DOHH2 (cell line): Measurements from ENCODE around the gene USH1C.

Experiments used
- CTCF ChIP-seq: fragments of 200-600 bp; sonication (generic); IDR thresholded peaks from one replicate; pipeline ENCODE4 v1.5.1; 2014; ENCODE audit warnings: antibody characterized with exemption, mild to moderate bottlenecking, low read depth, low read length; ENCODE audit not compliant: poor library complexity, severe bottlenecking
- EZH2phosphoT487 ChIP-seq: fragments of 200-600 bp; sonication (generic); IDR thresholded peaks from 2 replicates; pipeline ENCODE4 v1.6.1; 2017; ENCODE audit warnings: borderline replicate concordance, mild to moderate bottlenecking, antibody characterized with exemption, low read length, moderate library complexity, mixed read lengths

DNA sequence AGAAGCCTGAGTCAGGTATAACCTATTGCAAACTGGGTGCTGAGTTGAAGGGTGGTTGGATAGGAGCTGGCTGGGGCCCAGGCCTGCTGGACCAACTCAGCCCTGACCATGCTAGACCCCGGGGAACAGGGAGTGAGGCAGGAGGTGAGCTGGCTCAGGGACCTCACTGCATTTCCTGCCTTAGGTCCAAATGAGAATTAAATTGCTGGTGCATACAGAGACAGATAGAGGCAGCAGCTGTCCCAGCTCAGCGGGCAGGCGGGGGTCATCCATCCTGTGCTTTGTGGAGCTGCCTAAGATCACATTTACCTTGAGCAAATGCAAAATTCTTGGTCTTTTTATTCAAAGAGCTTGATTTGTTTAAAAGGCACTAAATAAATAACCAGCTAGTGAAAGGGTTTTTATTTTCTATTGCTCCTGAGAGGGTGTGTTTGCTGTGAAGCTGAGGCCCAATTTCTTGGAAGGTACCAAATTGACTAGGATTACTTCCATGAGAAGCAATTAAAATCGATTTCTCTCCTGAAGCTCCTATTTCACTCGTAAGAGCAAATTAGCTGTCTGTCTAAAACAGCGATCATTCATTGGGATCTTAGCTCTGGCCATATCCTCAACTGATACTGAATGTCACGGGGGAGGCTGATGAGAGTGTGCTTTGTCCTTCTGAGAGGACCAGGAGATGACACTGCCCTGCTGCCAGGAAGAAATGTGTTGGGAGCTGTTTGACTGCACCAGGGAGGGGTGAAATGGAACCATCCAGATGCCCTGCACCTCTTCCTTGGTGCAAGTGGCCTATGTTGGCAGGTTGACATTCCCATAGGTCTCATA lies 24.9 kb downstream of the USH1C start:
- no peak for TF ChIP-seq CTCF
- TF ChIP-seq EZH2phosphoT487 = no peak
